ENCODE measurements around the gene SLC22A12. TPM values are rescaled to one million over a fixed set of nuclear protein-coding genes. Genes with fewer than 3 reads are reported as not detected.

The SLC22A12 gene
- total RNA-seq, 2 donors from 2014 or later = not detected

- no peak overlapping the region for H3K4me3 ChIP-seq
- H3K36me3 ChIP-seq = peaks cover 4% of the 10 kb centered on the region
- H3K4me1 ChIP-seq (ENCODE audit: control insufficient read depth in 1 of 2, low read depth in 2 of 2) = peaks cover 8 to 9% of the 10 kb centered on the region in 2 donors
- TF ChIP-seq CTCF (IDR thresholded peaks at IDR 0.05) = no peak
- ATAC-seq (ENCODE audit: insufficient number of reproducible peaks, low FRiP score, low read depth) (no peak), DNase-seq (ENCODE audit: low spot score) (no peak)
- H3K9me3 ChIP-seq = no peaks in the 10 kb centered on the region
- H3K27ac ChIP-seq = no peak overlapping the region
- no peaks in the 10 kb centered on the region for H3K27me3 ChIP-seq (replicated peaks; ENCODE audit: insufficient read depth)
These were observed 19.6 kb downstream of the SLC22A12 start for GRCh38 chr11:64610596-64610995.

- no peak for TF ChIP-seq CTCF (IDR thresholded peaks at IDR 0.05)
- DNase-seq (ENCODE audit: low spot score) (no peak), ATAC-seq (ENCODE audit: insufficient number of reproducible peaks, low FRiP score, low read depth) (no peak)
- Histone ChIP-seq H3K4me1 (ENCODE audit: control insufficient read depth in 1 of 2, low read depth in 2 of 2) (peaks cover 8 to 9% of the 10 kb centered on the region in 2 donors), H3K27ac (no peak overlapping the region), H3K4me3 (no peak overlapping the region), H3K27me3 (replicated peaks; ENCODE audit: insufficient read depth) (no peaks in the 10 kb centered on the region), H3K36me3 (peaks cover 4% of the 10 kb centered on the region), H3K9me3 (no peaks in the 10 kb centered on the region)
These were observed 20.2 kb downstream of the SLC22A12 start for GRCh38 chr11:64611176-64611575.

- H3K27me3 ChIP-seq (replicated peaks; ENCODE audit: insufficient read depth) = no peaks in the 10 kb centered on the region
- H3K9me3 ChIP-seq = no peaks in the 10 kb centered on the region
- peaks cover 4% of the 10 kb centered on the region for H3K36me3 ChIP-seq
- peaks cover 8 to 9% of the 10 kb centered on the region in 2 donors for H3K4me1 ChIP-seq (ENCODE audit: control insufficient read depth in 1 of 2, low read depth in 2 of 2)
- TF ChIP-seq CTCF (IDR thresholded peaks at IDR 0.05) = no peak
- ATAC-seq (ENCODE audit: insufficient number of reproducible peaks, low FRiP score, low read depth) (no peak), DNase-seq (ENCODE audit: low spot score) (no peak)
- H3K27ac ChIP-seq = no peak overlapping the region
- H3K4me3 ChIP-seq = no peak overlapping the region
These were observed 21.0 kb downstream of the SLC22A12 start for GRCh38 chr11:64611869-64612646.

GRCh38 chr11:64613648-64614047, 22.6 kb downstream of the SLC22A12 start:
- Histone ChIP-seq H3K4me3 (no peak overlapping the region), H3K27me3 (replicated peaks; ENCODE audit: insufficient read depth) (no peaks in the 10 kb centered on the region), H3K27ac (no peak overlapping the region), H3K36me3 (peaks cover 10% of the 10 kb centered on the region), H3K4me1 (ENCODE audit: control insufficient read depth in 1 of 2, low read depth in 2 of 2) (peaks cover 3% of the 10 kb centered on the region in 2 donors), H3K9me3 (no peaks in the 10 kb centered on the region)
- ATAC-seq (ENCODE audit: insufficient number of reproducible peaks, low FRiP score, low read depth) (no peak), DNase-seq (ENCODE audit: low spot score) (no peak)
- TF ChIP-seq CTCF (IDR thresholded peaks at IDR 0.05) = no peak

- Histone ChIP-seq H3K27me3 (replicated peaks; ENCODE audit: insufficient read depth) (no peaks in the 10 kb centered on the region), H3K4me1 (ENCODE audit: control insufficient read depth in 1 of 2, low read depth in 2 of 2) (no peaks in the 10 kb centered on the region), H3K4me3 (no peak overlapping the region), H3K9me3 (no peaks in the 10 kb centered on the region), H3K27ac (no peak overlapping the region), H3K36me3 (peaks cover 10% of the 10 kb centered on the region)
- DNase-seq (ENCODE audit: low spot score) (no peak), ATAC-seq (ENCODE audit: insufficient number of reproducible peaks, low FRiP score, low read depth) (no peak)
- no peak for TF ChIP-seq CTCF (IDR thresholded peaks at IDR 0.05)
These were observed 23.9 kb downstream of the SLC22A12 start for GRCh38 chr11:64614917-64615316.

All from thoracic aorta (tissue), 2 donors.